Ovary (tissue), 3 donors: ENCODE results near the gene ATG2B.

ENCODE experiments used
- CTCF ChIP-seq, 3 donors: fragments of 450-650 bp in 2 of 3; fragments of 200-600 bp in 1 of 3; IDR thresholded peaks; one replicate each; pipeline versions ENCODE4 v1.5.1 to v1.8.0; 2016 to 2022; ENCODE audit warnings: antibody characterized with exemption in 3 of 3, mild to moderate bottlenecking in 1 of 3
- EP300 ChIP-seq: sonication (generic); formaldehyde crosslinking; IDR thresholded peaks from one replicate; pipeline ENCODE4 v1.6.1; 2017; ENCODE audit warnings: antibody characterized with exemption
- POLR2A ChIP-seq: fragments of 450-650 bp; IDR thresholded peaks from one replicate; pipeline ENCODE4 v1.6.1; 2017; ENCODE audit warnings: antibody characterized with exemption, mild to moderate bottlenecking, moderate library complexity
- donor health status: DM: no; HTN: no; CAD: no.

- TF ChIP-seq CTCF (IDR thresholded peaks at IDR 0.05) (no peak), POLR2A (no peak), EP300 (no peak)
These were observed 59.2 kb downstream of the ATG2B start for GRCh38 chr14:96303981-96304380.
